ENCODE data around the gene ZDHHC24. TPM values are rescaled to one million over a fixed set of nuclear protein-coding genes. Genes with fewer than 3 reads are reported as not detected.
"Not testable (repeated sequence)": the region's sequence is repeated elsewhere in the genome, so short reads cannot be mapped to it uniquely, and the experiment has no call there.

Gene ZDHHC24
- total RNA-seq, 2 donors from 2014 or later, result 7.7 to 10.7 TPM

DNA sequence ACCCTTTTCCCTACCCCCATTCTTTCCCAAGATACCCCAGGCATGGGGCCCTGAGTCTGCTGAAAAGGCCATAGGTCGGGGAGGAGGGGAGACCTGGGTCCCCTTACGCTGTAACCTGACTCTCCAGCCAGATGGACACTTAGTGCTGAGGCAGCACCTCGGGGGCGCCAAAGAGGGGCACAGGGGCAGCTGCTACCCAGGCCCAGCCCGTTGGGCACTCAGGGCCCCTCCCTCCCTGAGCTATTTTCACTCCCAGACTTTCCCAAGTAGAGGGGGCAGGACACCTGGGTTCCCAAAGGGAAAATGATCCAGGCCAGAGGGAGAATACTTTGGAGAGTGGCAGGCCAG is 1.8 kb upstream of the ZDHHC24 start:
- Histone ChIP-seq H3K36me3 (no peaks in the 10 kb centered on the region), H3K9me3 (no peaks in the 10 kb centered on the region), H3K4me3 (no peak overlapping the region), H3K4me1 (peaks cover 12% of the 10 kb centered on the region), H3K9ac (ENCODE audit: low read depth in 2 of 2, low read length in 2 of 2) (no peak overlapping the region), H3K27me3 (no peaks in the 10 kb centered on the region), H3K27ac (no peak overlapping the region)
- intact Hi-C loops (cut with DNase I), result no loop called here
- TF ChIP-seq, protein P1, sequence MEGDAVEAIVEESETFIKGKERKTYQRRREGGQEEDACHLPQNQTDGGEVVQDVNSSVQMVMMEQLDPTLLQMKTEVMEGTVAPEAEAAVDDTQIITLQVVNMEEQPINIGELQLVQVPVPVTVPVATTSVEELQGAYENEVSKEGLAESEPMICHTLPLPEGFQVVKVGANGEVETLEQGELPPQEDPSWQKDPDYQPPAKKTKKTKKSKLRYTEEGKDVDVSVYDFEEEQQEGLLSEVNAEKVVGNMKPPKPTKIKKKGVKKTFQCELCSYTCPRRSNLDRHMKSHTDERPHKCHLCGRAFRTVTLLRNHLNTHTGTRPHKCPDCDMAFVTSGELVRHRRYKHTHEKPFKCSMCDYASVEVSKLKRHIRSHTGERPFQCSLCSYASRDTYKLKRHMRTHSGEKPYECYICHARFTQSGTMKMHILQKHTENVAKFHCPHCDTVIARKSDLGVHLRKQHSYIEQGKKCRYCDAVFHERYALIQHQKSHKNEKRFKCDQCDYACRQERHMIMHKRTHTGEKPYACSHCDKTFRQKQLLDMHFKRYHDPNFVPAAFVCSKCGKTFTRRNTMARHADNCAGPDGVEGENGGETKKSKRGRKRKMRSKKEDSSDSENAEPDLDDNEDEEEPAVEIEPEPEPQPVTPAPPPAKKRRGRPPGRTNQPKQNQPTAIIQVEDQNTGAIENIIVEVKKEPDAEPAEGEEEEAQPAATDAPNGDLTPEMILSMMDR (IDR thresholded peaks at IDR 0.05), result no peak
- no peak for DNase-seq

DNA sequence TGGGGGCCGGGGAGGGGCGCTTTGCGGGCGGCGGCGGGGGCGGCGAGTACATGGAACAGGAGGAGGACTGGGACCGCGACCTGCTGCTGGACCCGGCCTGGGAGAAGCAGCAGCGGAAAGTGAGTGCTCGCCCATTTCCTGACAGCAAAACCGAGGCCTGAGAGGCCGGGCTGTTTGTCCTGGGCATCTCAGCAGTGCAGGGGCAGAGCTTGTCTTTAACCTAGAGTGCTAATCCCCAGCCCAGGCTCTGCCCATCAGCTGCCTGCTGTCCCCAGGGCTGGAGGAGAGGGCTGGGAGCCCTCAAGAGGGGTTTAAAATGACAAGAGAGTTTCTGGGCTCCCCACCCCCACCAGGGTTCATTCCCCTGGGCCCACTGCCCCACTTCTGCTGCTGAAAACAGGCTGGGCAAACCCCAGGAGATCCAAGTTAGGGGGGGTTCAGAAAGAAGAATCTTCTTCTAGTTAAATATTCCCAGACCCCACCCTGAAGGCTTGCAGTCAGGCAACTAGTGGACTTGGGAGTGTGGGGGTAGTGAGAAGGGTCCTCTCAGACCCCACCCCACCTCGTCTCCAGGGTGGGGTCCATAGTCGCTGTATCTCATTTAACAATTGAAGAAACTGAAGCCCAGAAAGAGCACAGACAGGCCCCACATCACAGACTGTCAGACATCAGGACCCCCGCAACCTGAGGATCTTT is 1.3 kb upstream of the ZDHHC24 start:
- H3K27me3 ChIP-seq, result no peaks in the 10 kb centered on the region
- no peak for DNase-seq
- peaks cover 12% of the 10 kb centered on the region for H3K4me1 ChIP-seq
- H3K9me3 ChIP-seq, result no peaks in the 10 kb centered on the region
- H3K27ac ChIP-seq, result no peak overlapping the region
- TF ChIP-seq, protein P1 (IDR thresholded peaks at IDR 0.05), result no peak
- peak overlapping the region in 1 of 2 donors; percentile 24 for H3K9ac ChIP-seq (ENCODE audit: low read depth in 2 of 2, low read length in 2 of 2)
- intact Hi-C loops (cut with DNase I), result no loop called here
- H3K4me3 ChIP-seq, result peak overlapping the region; percentile 88
- H3K36me3 ChIP-seq, result no peaks in the 10 kb centered on the region

DNA sequence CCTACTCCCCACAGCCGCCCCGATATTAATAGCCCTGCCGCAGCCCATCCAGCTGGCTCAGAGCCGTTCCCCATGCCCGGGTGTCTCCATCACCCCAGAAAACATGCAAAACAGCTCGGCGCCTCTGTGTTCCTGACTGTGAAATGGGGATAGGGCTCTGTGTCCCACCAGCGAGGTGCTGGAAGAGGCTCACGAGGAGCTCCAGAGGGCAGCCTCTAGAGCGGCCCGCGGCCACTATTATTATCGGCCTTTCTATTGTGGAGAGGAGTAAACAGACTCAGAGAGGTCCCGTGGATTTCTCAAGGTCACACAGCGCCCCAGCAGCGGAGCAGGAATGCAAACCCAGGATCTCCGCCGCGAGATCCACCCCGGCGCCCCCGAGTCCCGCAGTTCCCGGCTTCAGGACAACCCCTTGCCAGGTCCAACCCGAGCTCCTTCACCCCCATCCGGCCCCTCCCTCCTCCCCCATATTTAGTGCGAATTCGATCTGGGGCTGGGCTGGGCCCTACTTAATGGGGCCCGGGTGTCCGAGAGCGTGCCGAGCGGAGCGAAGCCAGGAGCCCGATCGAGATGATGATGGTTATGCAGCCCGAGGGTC is 619 bp upstream of the ZDHHC24 start, which contains the start of gene ACTN3:
Gene ACTN3 (plus strand): TSS at position 536 of the 598 bp plus-strand sequence. CDS start 35 bp downstream, at position 571.
- Histone ChIP-seq H3K4me3 (peak within 1 kb of the TSS; percentile 88), H3K27ac (peak within 1 kb of the TSS; percentile 70), H3K36me3 (no peaks in the 10 kb centered on the region), H3K4me1 (peaks cover 12% of the 10 kb centered on the region), H3K27me3 (no peaks in the 10 kb centered on the region), H3K9ac (ENCODE audit: low read depth in 2 of 2, low read length in 2 of 2) (peak within 1 kb of the TSS; percentile 76 to 95), H3K9me3 (no peaks in the 10 kb centered on the region)
- DNase-seq, result peak; percentile 33
- intact Hi-C loops (cut with DNase I), result no loop called here
- TF ChIP-seq, protein P1 (IDR thresholded peaks at IDR 0.05), result no peak

DNA sequence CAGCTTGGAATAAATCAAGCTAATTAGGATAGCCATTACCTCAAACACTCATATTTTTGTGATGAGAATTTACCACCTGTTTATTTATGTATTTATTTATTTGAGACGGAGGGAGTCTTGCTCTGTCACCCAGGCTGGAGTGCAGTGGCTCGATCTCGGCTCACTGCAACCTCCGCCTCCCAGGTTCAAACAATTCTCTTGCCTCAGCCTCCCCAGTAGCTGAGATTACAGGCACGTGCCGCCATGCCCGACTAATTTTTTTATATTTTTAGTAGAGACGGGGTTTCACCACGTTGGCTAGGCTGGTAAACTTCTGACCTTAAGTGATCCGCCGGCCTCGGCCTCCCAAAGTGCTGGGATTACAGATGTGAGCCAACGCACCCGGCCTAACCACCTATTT is 896 bp downstream of the ZDHHC24 start:
- intact Hi-C loops (cut with DNase I); H3K9me3 ChIP-seq; H3K36me3 ChIP-seq; DNase-seq; H3K27ac ChIP-seq; H3K27me3 ChIP-seq: not testable (repeated sequence)
- H3K4me3 ChIP-seq, result peak overlapping the region; percentile 88
- peaks cover 12% of the 10 kb centered on the region for H3K4me1 ChIP-seq
- peak overlapping the region in 1 of 2 donors; percentile 76 for H3K9ac ChIP-seq (ENCODE audit: low read depth in 2 of 2, low read length in 2 of 2)

DNA sequence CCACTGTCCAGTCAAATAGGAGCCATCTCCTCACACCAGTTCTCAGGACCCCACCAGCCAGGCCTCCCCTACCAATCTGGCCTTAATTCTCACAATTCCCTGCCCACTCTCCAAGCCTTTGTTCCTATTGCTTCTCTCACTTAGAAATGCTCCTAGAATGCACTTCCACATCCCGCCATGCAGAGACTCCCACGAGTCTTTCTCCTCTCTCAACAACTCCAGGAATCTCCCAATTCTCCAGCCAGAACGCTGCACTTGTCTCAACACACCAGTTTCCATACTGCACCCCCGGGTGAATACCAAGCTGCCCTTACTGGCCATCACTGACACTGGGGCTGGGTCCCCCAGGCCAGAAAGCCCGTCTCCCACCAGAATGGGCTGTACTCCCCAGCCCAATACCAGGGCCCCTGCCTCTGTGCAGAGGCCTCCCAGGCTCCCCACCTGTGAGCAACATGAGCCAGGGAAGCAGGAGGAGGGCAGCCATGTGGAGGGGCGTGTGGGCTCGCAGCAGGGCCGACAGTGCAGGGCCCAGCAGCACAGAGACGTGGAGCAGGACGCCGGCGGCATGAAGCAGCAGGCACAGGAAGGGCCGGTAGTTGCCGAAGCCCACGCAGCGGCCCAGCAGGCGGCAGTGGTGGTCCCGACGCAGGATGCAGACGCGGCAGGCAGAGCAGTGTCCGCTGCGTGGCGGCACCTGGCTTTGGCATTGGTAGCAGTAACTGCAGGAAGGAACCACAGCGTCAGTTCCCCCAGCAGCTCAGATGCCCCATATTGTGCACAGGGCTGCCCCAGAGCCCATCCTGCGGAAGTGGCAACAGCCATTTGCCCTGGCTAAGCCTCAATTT is 2.4 kb downstream of the ZDHHC24 start:
- peak overlapping the region; percentile 19 to 56 for H3K9ac ChIP-seq (ENCODE audit: low read depth in 2 of 2, low read length in 2 of 2)
- intact Hi-C loops (cut with DNase I), result no loop called here
- H3K27ac ChIP-seq, result no peak overlapping the region
- peaks cover 12% of the 10 kb centered on the region for H3K4me1 ChIP-seq
- H3K27me3 ChIP-seq, result no peaks in the 10 kb centered on the region
- no peaks in the 10 kb centered on the region for H3K9me3 ChIP-seq
- H3K36me3 ChIP-seq, result no peaks in the 10 kb centered on the region
- TF ChIP-seq, protein P1 (IDR thresholded peaks at IDR 0.05), result no peak
- no peak overlapping the region for H3K4me3 ChIP-seq
- DNase-seq, result peak; percentile 35

Data from colonic mucosa (tissue), 4 donors.